HG03175 (cell line): Measurements from ENCODE around the gene C3.

Source experiments
- ATAC-seq: cut with Tn5 transposase; IDR thresholded peaks from one replicate; pipeline ENCODE4 v1.9.1; 2021; ENCODE audit warnings: mild to moderate bottlenecking, moderate library complexity; ENCODE audit not compliant: unreplicated experiment

Gene C3

DNA sequence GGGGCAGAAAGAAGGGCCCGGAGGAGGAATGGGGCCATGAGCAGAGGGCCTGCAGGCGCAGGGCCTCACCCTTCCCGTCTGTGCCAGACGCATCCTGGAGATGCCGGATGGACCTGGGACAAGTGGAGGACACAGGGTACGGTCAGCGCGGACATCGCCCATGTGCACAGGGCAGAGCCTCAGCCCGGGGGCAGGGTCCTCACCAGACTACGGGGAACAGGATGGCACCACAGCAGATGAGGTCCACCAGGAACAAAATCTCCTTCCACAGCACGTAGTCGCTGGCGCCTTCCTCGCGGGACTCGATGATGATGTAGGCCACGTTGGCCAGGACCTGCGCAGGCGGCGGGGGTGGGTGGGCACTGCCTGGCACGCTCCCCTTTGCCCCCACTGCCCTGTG is 11.4 kb upstream of the C3 start:
- no peak for ATAC-seq

DNA sequence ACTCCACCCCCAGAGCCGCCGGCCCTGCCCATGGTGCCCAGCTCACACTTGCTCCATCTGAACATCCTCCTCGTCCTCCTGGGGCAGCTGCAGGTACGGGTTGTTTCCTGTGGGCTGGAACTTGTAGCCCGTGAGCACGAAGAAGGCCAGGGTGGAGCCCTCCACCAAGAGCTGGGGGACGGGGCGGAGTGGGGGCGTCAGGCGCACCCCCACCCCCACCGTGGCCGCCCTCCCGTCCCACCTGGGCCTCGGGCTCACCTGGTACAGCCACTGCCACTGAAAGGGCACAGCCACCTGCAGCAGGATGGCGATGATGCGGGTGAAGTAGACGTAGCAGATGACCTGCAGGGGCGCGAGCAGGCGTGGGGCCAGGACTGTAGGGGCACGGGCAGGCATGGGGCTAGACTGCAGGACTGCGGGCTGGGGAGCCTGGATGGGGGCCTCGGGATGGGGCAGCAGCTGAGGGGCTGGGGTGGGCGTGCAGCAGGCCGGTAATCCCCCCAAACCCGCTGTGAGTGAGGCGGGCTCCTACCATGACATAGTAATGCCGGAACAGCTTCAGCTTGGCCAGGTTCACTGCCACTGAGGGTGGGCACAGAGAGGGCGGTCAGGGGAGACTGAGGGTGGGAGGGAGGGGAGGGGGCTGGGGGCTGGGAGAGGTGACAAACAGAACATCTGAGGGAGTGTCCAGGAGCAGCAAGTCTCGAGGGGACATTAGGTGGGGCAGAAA is 10.7 kb upstream of the C3 start:
- no peak for ATAC-seq

DNA sequence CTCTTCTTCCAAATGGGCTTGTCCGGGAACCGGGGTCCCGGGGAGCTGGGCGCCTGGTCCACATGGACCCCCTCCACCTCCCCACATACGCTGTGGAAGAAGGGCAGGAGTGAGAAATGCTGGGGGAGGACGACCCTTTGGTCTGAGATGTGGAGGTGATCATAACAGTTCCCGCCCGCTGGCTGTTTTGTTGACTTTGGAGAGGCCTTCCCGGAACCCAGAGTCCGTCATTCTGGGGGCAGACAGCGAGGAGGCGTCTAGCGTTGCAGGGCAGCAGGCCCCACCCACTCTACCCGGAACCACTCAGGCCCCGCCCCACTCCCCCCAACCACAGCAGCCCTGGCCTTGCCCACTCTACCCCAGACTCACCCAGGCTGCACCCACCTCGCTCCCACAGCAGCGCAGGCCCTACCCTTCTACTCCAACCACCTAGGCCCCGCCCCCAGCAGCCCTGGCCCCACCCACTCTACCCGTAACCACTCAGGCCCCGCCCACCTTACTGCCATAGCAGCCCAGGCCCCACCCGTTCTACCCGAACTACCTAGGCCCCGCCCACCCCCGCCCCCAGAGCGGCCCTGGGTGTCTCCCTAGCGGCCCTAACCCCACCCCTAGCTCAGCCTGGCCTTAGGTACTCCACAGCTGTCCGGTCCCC is 9.8 kb upstream of the C3 start:
- ATAC-seq, result no peak

DNA sequence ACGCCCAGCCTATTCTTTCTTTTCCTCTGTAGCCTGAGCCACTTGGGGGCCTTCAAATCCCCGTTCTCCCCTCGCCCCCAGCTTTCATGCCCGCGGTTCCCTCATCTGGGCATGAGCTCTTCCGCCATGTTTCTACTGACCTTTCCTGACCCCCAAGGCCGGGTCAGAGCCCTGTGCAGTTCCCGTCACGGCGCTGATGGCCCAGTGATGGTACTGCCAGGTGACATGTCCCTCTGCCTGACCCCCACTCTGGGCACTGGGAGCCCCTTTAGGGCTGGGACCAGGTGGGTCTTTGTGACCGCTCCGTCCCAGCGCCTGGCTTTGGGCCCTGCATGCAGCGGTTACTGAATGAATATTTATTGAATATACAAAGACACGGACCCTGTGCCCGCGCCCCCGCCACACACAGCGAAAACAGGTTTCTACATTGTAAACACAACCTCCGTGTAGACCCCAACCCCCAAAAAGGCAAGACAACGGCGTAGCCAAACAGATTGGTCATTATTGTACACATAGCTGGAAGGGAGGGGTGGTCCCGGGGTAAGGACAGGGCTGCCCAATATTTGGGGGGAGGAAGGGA is 9.2 kb upstream of the C3 start:
- no peak for ATAC-seq

DNA sequence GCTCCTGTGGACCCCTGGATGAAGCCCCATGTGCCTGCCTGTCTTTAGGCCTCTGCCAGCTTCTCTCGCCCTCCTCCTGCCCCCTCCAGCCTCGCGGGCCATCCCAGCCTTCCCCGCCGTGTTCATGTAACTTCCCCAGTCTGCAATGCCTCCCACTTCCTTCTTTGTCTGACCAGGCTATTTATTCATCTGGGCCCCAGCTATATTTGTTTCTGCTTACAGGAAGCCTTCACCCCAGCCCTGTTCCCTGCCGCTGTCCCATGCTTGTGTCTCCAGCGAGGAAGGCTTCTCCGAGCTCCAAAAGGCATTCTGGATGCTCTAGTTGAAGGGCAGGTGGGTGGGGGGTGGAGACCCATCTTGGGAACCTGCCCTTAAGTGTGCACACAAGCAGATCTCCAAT is 7.9 kb upstream of the C3 start:
- no peak for ATAC-seq

DNA sequence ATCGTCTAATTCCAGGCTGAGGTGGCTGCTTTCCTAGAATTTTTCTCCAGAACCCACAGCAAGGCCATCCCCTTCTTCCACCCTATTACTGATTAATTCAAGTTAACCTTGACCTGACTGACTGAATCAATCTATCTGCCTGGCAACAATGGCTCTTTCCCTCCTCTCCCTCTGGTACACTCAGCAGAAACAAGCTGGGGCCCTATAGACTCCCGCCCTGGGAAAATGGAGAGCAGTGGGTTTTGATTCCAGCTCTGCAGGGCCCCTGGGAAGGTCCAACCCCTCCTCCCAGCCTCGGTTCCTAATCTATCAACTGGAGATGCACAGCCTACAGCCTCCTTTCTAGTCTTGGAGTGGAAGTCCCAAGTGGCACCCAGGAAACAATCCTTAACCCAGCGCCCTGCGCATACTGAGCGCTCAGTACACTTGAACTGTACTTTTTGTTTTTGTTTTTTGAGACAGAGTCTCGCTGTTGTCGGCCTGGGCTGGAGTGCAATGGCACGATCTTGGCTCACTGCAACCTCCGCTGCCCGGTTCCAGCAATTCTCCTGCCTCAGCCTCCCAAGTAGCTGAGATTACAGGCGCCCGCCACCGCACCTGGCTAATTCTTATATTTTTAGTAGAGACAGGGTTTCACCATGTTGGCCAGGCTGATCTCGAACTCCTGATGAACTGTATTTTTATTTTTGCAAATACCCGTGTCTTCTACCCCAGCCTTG is 5.2 kb upstream of the C3 start:
- ATAC-seq, result no peak

DNA sequence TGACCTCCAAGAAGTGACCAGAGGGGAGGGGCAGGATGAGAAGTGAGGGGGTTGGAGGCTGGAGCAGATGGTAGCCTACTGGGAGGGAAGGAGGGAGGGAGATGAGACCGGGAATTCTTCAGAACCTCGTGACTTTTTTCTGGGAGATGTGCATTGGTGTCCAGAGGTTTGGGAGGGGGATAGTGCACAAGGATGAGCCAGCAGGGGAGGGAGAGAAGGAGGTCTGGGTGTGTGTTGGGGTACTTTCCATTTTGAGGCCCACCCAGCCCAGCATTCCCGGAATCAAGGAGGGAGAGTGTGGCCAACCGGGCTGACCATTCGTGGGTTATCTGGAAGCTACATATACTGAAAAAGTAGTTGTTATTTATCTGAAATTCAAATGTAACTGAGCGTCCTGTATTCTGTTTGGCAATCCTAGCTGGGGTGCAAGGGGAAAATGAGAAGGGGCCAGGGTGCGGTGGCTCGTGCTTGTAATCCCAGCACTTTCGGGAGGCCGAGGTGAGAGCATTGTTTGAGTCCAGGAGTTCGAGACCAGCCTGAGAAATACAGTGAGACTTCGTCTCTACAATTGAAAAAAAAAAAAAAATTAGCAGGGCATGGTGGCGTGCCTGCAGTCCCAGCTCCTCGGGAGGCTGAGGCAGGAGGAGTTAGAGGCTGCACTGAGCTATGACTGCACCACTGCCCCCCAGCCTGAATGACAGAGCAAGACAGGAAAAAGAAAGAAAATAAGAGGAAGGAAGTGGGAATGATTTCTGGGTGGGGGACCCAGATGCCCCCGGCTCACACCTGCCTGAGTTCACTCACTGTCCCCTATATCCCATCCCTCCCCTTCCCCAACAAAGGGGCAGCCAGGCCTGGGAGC is 4.4 kb upstream of the C3 start:
- no peak for ATAC-seq

DNA sequence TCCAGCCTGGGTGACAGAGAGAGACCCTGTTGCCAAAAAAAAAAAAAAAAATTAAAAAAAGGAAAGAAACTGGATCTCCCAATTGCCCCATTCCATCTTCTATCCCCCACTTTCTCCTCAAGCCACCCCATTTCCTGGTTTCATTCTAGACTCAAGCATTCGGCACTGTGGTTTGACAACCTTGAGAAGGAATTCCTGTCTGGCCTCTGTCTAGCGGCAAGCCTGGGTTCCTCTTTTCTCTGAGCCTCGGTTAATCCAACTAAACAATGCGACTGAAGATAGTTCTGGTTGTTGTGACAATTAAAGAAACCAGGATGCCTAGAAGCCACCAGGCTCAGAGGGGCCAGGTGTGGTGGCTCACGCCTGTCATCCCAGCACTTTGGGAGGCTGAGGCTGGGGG is 3.3 kb upstream of the C3 start:
- no peak for ATAC-seq

DNA sequence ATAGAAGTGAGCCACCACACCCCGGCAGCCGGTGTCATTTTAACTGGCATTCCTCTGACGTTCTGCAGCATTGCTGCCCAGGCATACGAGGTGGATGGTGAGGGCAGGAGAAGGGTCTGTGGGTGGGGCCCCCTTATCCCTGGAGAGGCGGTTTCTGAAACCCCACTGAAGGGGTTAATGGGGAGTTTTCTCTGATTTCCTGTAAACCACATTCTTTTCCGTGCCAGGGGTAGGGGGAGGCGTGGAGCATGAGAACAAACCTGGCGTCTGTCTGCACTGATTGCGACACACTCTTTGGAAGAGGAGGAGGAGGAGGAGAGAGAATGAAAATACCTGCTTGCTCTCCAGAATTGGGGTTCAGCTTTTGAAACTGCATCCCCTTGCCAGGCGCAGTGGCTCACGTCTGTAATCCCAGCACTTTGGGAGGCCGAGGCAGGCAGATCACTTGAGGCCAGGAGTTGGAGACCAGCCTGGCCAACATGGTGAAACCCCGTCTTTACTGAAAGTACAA is 2.7 kb upstream of the C3 start:
- ATAC-seq, result no peak

DNA sequence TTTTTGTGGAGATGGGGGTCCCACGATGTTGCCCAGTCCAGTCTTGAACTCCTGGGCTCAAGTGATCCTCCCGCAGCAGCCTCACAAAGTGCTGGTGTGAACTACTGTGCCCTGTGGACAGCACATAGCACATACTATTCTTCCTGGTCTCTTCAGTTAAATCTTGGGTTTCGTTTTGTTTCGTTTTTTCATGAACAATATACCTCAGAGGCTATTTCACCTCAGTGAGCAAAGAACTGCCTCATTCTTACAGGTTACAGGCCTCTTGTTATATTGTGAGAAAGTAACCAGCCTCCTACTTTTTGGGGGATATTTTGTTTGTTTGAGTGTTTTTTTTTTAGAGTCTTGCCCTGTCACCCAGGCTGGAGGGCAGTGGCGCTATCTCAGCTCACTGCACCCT is 1.3 kb upstream of the C3 start:
- ATAC-seq, result no peak

DNA sequence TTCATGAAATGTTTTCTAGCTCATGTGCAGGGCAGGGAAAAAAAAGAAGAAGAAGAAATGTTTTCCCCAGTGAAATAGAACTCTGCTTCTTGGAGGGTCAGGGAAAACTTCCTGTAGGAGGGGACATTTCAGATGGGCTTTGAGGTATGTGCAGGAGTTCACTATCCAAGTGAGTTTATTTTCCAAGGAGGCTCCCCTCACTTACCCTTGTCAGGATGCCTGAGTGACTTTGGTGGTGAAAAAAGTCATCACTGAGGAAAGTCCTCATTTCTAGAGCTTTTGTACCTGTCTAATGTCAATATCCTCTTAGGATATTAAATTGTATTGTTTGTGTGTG is 656 bp upstream of the C3 start:
- no peak for ATAC-seq

DNA sequence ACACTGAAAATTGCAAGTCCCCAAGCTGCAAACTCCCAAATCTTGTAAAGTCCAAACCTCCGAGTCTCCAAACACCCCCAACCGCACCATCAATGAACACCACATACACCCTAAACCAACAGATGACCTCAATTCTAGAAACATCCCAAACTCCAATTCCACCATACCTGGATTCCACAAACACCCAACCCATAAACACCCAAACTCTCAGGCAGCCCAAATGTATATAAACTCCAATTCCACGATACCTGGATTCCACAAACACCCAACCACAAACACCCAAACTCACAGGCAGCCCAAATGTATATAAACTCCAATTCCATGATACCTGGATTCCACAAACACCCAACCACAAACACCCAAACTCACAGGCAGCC is 470 bp downstream of the C3 start:
- ATAC-seq, result no peak

DNA sequence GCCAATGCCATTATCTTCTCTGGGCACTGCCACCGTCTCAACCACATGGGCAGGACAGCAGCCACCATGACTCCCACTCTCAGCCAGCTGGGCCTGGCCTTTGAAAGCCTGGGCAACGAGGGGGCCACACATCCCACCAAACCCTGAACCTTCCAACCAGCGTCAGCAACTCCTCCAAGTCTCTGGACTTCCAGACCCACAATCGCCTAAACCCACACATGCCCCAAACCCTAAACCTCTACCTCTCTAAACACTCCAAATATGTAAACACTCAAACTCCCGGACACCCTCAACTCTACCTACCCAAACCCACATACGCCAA is 949 bp downstream of the C3 start:
- no peak for ATAC-seq

DNA sequence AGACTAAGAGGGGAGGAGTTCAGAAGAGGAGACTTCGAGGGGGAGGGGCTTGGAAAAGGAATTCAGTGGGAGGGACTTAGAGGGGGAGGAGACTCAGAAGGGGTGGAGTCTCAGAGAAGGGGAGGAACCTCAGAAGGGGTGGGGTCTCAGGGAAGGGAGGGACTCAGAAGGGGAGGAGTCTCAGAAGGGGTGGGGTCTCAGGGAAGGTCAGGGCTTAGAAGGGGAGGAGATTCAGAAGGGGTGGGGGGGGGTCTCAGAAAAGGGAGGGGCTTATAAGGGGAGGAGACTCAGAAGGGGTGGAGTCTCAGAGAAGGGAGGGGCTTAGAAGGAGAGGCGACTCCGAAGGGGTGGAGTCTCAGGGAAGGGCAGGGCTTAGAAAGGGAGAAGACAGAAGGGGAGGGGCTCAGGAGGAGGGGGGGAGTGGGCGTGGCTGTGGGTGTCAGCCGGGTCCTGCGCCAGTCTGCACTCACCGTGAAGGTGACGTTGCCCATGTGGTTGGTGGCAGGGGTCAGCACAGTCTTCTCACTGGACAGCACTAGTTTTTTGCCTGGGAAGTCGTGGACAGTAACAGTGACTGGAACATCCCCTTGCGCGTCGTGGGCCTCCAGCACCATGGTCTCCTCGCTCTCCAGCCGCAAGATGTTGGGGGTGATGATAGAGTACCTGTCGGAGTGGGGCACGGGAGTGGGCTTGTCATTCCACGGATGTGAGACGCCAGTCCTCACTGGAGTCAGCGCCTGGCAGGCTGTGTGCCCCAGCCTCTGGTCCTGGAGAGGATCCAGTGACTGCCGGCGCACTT is 1.5 kb downstream of the C3 start:
- ATAC-seq, result no peak

DNA sequence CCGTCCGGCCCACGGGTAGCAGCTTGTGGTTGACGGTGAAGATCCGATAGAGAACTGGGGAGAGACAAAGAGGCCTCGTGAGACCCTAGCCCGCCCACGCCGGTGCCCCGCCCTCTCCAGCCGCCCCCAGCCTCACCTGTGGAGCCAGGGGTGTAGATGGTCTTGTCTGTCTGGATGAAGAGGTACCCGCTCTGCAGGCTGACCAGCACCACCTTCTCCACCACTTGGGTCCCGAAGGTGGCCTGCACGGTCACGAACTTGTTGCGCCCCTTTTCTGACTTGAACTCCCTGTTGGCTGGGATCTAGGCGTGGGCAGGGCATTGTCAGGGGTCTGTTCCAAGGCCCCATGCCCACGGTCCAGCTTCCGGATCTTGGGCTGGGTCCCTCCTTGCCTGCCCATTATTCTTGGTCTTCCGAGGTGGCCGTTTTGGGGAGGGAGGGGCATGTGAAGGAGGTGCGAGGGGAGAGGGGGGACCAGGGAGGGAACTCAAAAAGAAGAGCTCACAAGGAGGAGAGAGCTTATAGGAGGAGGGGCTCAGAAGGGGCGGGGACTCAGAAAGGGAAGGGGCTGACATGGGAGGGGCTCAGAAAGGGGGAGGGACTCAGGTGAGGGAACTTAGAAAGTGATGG is 2.2 kb downstream of the C3 start:
- no peak for ATAC-seq

DNA sequence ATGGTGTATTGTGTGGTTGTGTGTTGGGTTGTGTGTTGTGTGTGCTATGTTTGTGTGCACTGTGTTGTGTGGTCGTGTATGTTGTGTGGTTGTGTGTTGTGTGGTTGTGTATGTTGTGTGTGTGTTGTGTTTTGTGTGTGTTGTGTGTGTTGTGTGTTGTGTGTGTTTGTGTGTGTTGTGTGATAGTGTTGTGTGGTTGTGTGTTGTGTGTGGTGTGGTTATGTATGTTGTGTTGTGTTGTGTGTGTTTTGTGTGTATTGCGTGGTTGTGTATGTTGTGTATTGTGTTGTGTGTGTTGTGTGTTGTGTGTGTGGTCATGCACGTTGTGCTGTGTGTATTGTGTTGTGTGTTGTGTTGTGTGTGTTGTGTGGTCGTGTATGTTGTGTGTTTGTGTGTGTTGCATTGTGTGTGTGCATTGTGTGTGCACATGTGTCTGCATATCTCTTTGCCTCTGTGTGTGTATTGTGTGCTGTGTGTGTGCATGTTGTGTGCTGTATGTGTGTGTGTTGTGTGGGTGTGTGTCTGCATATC is 2.9 kb downstream of the C3 start:
- ATAC-seq, result no peak

DNA sequence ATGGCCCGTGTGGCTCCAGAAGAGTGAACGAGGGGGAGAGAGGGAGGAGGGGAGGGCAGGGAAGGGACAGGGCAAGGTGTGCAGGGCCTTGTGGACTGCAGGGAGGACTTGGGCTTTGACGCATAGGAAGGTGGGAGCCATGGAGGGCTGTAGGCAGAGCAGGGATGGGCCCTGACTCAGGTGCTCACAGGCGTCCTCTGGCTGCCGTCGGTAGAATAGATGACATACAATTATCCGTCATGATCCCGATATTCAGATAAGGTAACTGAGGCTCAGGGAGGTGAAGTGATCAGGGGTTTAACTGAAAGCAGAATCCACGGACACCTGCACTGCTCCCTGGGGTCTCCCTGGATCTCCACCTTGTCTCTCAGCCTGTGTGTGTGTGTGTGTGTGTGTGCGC is 3.4 kb downstream of the C3 start:
- no peak for ATAC-seq

DNA sequence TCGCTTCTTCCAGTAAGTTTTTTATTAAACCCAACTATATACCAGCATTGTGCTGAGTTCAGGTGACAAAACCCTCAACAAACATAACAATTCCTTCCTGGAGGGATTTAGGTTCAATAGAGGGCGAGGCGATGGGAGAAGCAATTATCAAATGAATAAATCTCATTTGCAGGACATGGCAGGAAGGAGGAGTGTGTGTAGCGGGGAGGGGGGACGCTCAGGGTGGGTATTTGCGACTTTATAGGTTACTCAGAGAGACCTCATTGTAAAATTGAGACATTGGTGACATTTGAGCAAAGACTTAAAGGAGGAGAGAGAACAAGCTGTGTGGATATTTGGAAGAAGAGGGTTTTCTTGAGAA is 3.9 kb downstream of the C3 start:
- no peak for ATAC-seq

DNA sequence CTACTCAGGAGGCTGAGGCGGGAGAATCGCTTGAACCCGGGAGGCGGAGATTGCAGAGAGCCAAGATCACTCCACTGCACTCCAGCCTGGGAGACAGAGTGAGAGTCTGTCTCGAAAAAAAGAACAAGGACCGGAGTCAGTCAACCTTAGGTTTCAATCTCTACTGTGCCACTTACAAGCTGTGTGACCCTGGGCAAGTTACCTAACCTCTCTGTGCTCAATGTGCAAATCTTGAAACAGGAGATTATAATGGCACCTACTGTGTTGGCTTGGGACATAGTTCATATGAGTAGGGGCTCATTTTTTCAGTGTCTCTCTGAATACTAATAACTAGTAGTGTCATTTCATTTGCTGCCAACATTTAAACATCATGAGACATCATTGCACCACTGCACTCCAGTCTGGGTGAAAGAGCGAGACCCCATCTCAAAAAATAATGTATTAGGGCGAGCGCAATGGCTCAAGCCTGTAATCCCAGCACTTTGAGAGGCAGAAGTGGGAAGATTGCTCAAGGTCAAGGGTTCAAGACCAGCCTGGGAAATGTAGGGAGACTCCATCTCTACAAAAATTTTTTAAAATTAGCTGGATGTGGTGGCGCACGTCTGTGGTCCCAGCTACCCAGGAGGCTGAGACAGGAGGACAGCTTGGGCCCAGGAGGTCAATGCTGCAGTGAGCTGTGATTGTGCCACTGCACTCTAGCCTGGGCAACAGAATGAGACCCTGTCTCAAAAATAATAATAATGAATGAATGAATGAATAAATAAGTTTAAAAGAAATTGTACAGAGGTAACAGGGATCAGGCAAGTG is 5.5 kb downstream of the C3 start:
- ATAC-seq, result no peak
